ENCODE results near the gene PPP1R10.

Gene PPP1R10

DNA sequence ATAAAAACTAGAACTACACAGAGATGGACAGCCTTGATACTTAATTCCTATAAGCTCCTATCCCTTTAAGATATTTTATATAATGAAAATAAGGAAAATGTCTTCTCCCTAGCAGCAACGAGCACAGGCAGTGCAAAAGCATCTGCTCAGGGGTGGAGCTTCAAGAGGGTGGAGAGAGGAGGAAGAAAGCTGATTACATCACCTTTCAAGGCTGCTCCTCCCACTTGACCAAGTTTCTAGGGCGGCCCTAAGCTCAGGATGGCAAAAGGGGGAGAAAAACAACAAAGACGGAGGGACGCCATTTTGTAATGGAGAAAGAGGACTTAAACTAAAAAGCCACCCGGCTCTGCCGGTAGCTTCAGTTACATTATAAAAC, 2.2 kb downstream of the PPP1R10 start:
- no peak for TF ChIP-seq CTCF (IDR thresholded peaks at IDR 0.05; ENCODE audit: low read depth, low read length)
- no peak for TF ChIP-seq EZH2phosphoT487 (IDR thresholded peaks at IDR 0.05; ENCODE audit: low read depth)
- H3K79me2 ChIP-seq (ENCODE audit: low read length): peaks cover 85% of the 10 kb centered on the region
- peaks cover 23% of the 10 kb centered on the region for H4K20me1 ChIP-seq (ENCODE audit: insufficient read depth, low read length)
- peaks cover 27% of the 10 kb centered on the region for H3K4me1 ChIP-seq (ENCODE audit: low read length)
- H2AFZ ChIP-seq (ENCODE audit: low read depth, low read length): no peak overlapping the region
- H3K9me3 ChIP-seq (ENCODE audit: insufficient read depth, low read length): no peaks in the 10 kb centered on the region
- peaks cover 61% of the 10 kb centered on the region for H3K36me3 ChIP-seq (replicated peaks; ENCODE audit: low read depth, low read length)
- peak overlapping the region; percentile 92 for H3K4me3 ChIP-seq (ENCODE audit: low read length)
- no peaks in the 10 kb centered on the region for H3K27me3 ChIP-seq (ENCODE audit: low read depth, low read length)
- peak overlapping the region; percentile 99 for H3K4me2 ChIP-seq (ENCODE audit: low read length)
- peak overlapping the region; percentile 87 for H3K27ac ChIP-seq (ENCODE audit: low read length)
- H3K9ac ChIP-seq (ENCODE audit: low read length): peak overlapping the region; percentile 100

- peaks cover 61% of the 10 kb centered on the region for H3K36me3 ChIP-seq (replicated peaks; ENCODE audit: low read depth, low read length)
- TF ChIP-seq CTCF (IDR thresholded peaks at IDR 0.05; ENCODE audit: low read depth, low read length) (no peak), EZH2phosphoT487 (IDR thresholded peaks at IDR 0.05; ENCODE audit: low read depth) (no peak)
These were observed 2.8 kb downstream of the PPP1R10 start for GRCh38 chr6:30614044-30614842.

GRCh38 chr6:30613251-30614043, 3.6 kb downstream of the PPP1R10 start:
- H3K79me2 ChIP-seq (ENCODE audit: low read length): peaks cover 71% of the 10 kb centered on the region
- peak overlapping the region; percentile 99 for H3K4me2 ChIP-seq (ENCODE audit: low read length)
- TF ChIP-seq CTCF (IDR thresholded peaks at IDR 0.05; ENCODE audit: low read depth, low read length): no peak
- peak overlapping the region; percentile 87 for H3K27ac ChIP-seq (ENCODE audit: low read length)
- peaks cover 21% of the 10 kb centered on the region for H3K4me1 ChIP-seq (ENCODE audit: low read length)
- H3K9me3 ChIP-seq (ENCODE audit: insufficient read depth, low read length): no peaks in the 10 kb centered on the region
- H3K36me3 ChIP-seq (replicated peaks; ENCODE audit: low read depth, low read length): peaks cover 69% of the 10 kb centered on the region
- H3K9ac ChIP-seq (ENCODE audit: low read length): 0 out of 2 replicates have a peak overlapping the region, but pooled peaks have one; percentile 100
- H3K4me3 ChIP-seq (ENCODE audit: low read length): no peak overlapping the region
- H3K27me3 ChIP-seq (ENCODE audit: low read depth, low read length): no peaks in the 10 kb centered on the region
- no peak overlapping the region for H2AFZ ChIP-seq (ENCODE audit: low read depth, low read length)
- H4K20me1 ChIP-seq (ENCODE audit: insufficient read depth, low read length): peaks cover 23% of the 10 kb centered on the region

More at GRCh38 chr6:30614044-30614842, 2.8 kb downstream of the PPP1R10 start:
- Histone ChIP-seq H3K27me3 (ENCODE audit: low read depth, low read length) (no peaks in the 10 kb centered on the region), H3K9me3 (ENCODE audit: insufficient read depth, low read length) (no peaks in the 10 kb centered on the region), H3K4me3 (ENCODE audit: low read length) (peak overlapping the region; percentile 92), H2AFZ (ENCODE audit: low read depth, low read length) (no peak overlapping the region), H3K79me2 (ENCODE audit: low read length) (peaks cover 79% of the 10 kb centered on the region), H3K4me1 (ENCODE audit: low read length) (peaks cover 27% of the 10 kb centered on the region), H3K9ac (ENCODE audit: low read length) (peak overlapping the region; percentile 100), H3K4me2 (ENCODE audit: low read length) (peak overlapping the region; percentile 99), H4K20me1 (ENCODE audit: insufficient read depth, low read length) (peaks cover 23% of the 10 kb centered on the region), H3K27ac (ENCODE audit: low read length) (peak overlapping the region; percentile 87)

DNA sequence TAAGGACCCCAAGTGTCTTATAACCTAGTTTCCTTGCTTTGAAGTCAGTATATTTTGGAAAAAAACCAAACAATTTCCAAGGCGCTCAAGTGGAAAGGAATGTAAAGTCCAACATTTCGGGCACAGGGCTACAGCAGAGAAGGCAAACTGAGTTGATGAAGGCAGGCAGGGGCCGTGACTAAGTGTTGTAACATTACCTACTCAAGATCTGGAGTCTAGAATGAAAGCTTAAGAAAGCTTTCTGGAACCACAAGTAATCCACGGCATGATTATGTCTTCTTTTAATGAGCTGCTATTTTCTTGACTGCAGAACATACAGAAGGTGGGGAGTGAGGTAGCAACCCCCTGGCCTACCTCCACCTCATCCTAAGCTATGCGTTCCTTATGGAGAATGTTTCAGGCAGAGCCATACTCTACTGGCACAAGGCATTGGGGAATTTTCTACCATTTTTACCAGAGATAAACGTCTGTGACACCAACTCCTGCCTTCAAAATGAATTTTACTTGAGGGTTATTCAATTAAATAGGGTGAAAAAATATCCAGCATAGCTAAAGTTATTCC, 4.3 kb downstream of the PPP1R10 start:
- H3K4me3 ChIP-seq (ENCODE audit: low read length): no peak overlapping the region
- H3K4me1 ChIP-seq (ENCODE audit: low read length): peaks cover 20% of the 10 kb centered on the region
- no peak overlapping the region for H3K4me2 ChIP-seq (ENCODE audit: low read length)
- H2AFZ ChIP-seq (ENCODE audit: low read depth, low read length): no peak overlapping the region
- H3K36me3 ChIP-seq (replicated peaks; ENCODE audit: low read depth, low read length): peaks cover 70% of the 10 kb centered on the region
- H3K27me3 ChIP-seq (ENCODE audit: low read depth, low read length): no peaks in the 10 kb centered on the region
- H3K27ac ChIP-seq (ENCODE audit: low read length): 0 out of 2 replicates have a peak overlapping the region, but pooled peaks have one; percentile 87
- TF ChIP-seq CTCF (IDR thresholded peaks at IDR 0.05; ENCODE audit: low read depth, low read length) (no peak), EZH2phosphoT487 (IDR thresholded peaks at IDR 0.05; ENCODE audit: low read depth) (no peak)
- no peak overlapping the region for H3K9ac ChIP-seq (ENCODE audit: low read length)
- peaks cover 64% of the 10 kb centered on the region for H3K79me2 ChIP-seq (ENCODE audit: low read length)
- no peaks in the 10 kb centered on the region for H3K9me3 ChIP-seq (ENCODE audit: insufficient read depth, low read length)
- peaks cover 23% of the 10 kb centered on the region for H4K20me1 ChIP-seq (ENCODE audit: insufficient read depth, low read length)

All from OCI-LY3 (cell line).